ENCODE data around the gene PODNL1.
A peak's percentile ranks its signal among the peaks of the same experiment; 100 is the strongest.
"Not testable (repeated sequence)": the region's sequence is repeated elsewhere in the genome, so short reads cannot be mapped to it uniquely, and the experiment has no call there.

PODNL1 gene

GRCh38 chr19:13923194-13923987 is 14.8 kb downstream of the PODNL1 start:
- no peak for DNase-seq

- DNase-seq, result not testable (repeated sequence)
Observed at GRCh38 chr19:13922118-13922517, 16.1 kb downstream of the PODNL1 start.

- no peak for DNase-seq
Observed at GRCh38 chr19:13920940-13921747, 17.1 kb downstream of the PODNL1 start.

GRCh38 chr19:13920524-13920923 is 17.7 kb downstream of the PODNL1 start:
- DNase-seq, result no peak

- no peak for DNase-seq
Observed at GRCh38 chr19:13918726-13919411, 19.3 kb downstream of the PODNL1 start.

- DNase-seq, result no peak
Observed at GRCh38 chr19:13917888-13918406, 20.3 kb downstream of the PODNL1 start.

- DNase-seq, result no peak
Observed at GRCh38 chr19:13914777-13915176, 23.4 kb downstream of the PODNL1 start.

GRCh38 chr19:13913352-13913751 is 24.9 kb downstream of the PODNL1 start:
- no peak for DNase-seq

- no peak for DNase-seq
Observed at GRCh38 chr19:13909430-13909829, 28.8 kb downstream of the PODNL1 start.

GRCh38 chr19:13908674-13909073 is 29.5 kb downstream of the PODNL1 start:
- DNase-seq, result no peak

GRCh38 chr19:13906910-13907309 is 31.3 kb downstream of the PODNL1 start:
- no peak for DNase-seq

GRCh38 chr19:13906521-13906904 is 31.7 kb downstream of the PODNL1 start:
- no peak for DNase-seq

GRCh38 chr19:13905634-13906520 is 32.3 kb downstream of the PODNL1 start, which contains the start of the genes BRME1 and CC2D1A:
Gene BRME1, minus strand, starts transcription at chr19:13906117. Its CDS starts 1,225 bp downstream, at chr19:13904892.
Gene CC2D1A, plus strand, starts transcription at chr19:13906201. Its CDS starts 241 bp downstream, at chr19:13906442.
- peak; percentile 95 for DNase-seq

- DNase-seq, result no peak
Observed at GRCh38 chr19:13902993-13903555, 35.1 kb downstream of the PODNL1 start.

GRCh38 chr19:13899912-13900584 is 38.2 kb downstream of the PODNL1 start:
- no peak for DNase-seq

GRCh38 chr19:13899393-13899792 is 38.8 kb downstream of the PODNL1 start:
- DNase-seq, result no peak

GRCh38 chr19:13896227-13896626 is 42.0 kb downstream of the PODNL1 start:
- DNase-seq, result no peak

GRCh38 chr19:13894552-13894951 is 43.7 kb downstream of the PODNL1 start:
- no peak for DNase-seq

- no peak for DNase-seq
Observed at GRCh38 chr19:13892870-13893269, 45.3 kb downstream of the PODNL1 start.

- DNase-seq, result no peak
Observed at GRCh38 chr19:13890136-13890535, 48.1 kb downstream of the PODNL1 start.

GRCh38 chr19:13888281-13888680 is 49.9 kb downstream of the PODNL1 start:
- no peak for DNase-seq

Measured in right hindlimb (tissue), 1 donor.